WTC11 (cell line): ENCODE data around the gene NLRP4. TPM values are rescaled to one million over a fixed set of nuclear protein-coding genes. Genes with fewer than 3 reads are reported as not detected.

Experiments used
- ATAC-seq: fragments of 200-7000 bp; cut with Tn5 transposase; 2 replicates; pipeline ENCODE4 v1.10.0; 2021; ENCODE audit warnings: mild to moderate bottlenecking, moderate library complexity
- CTCF ChIA-PET: fragments of 300-600 bp; sonication (Branson Sonifier 250); formaldehyde crosslinking; loops from one replicate; lab custom pipeline; 2021; ENCODE audit warnings: antibody characterized with exemption; lab: Charles Lee
- POLR2A ChIA-PET: fragments of 350-600 bp; sonication (Branson Sonifier 250); formaldehyde crosslinking; loops from one replicate; lab custom pipeline; 2021; ENCODE audit warnings: antibody characterized with exemption; lab: Charles Lee
- DNase-seq: peaks from one replicate; pipeline ENCODE4 v3.0.0; 2021; ENCODE audit warnings: low spot score
- H3K27ac Mint-ChIP-seq: 2 replicates; pipeline ENCODE4 v1.8.0; 2021; ENCODE audit warnings: mixed read lengths
- H3K27me3 Mint-ChIP-seq: 2 replicates; pipeline ENCODE4 v1.8.0; 2021; ENCODE audit warnings: low read depth, mild to moderate bottlenecking, moderate library complexity, mixed read lengths
- H3K36me3 Mint-ChIP-seq: 2 replicates; pipeline ENCODE4 v1.8.0; 2021; ENCODE audit warnings: mixed read lengths
- H3K4me1 Mint-ChIP-seq: 2 replicates; pipeline ENCODE4 v1.8.0; 2022; ENCODE audit warnings: mixed read lengths
- H3K4me3 Mint-ChIP-seq: 2 replicates; pipeline ENCODE4 v1.8.0; 2021; ENCODE audit warnings: mild to moderate bottlenecking, moderate library complexity, mixed read lengths
- H3K9me3 Mint-ChIP-seq: 2 replicates; pipeline ENCODE4 v1.8.0; 2021; ENCODE audit warnings: mixed read lengths
- AFF4 ChIP-seq: sonication (generic); formaldehyde crosslinking; IDR thresholded peaks from 2 replicates; pipeline ENCODE4 v1.8.1; 2023; ENCODE audit warnings: mild to moderate bottlenecking, missing genetic modification reagents, borderline replicate concordance
- CREB1 ChIP-seq: sonication (generic); formaldehyde crosslinking; IDR thresholded peaks from 2 replicates; pipeline ENCODE4 v1.8.0; 2023; ENCODE audit warnings: mild to moderate bottlenecking, missing genetic modification reagents
- ETV6 ChIP-seq: sonication (generic); formaldehyde crosslinking; IDR thresholded peaks from 2 replicates; pipeline ENCODE4 v1.8.1; 2022; ENCODE audit warnings: mild to moderate bottlenecking, missing genetic modification reagents
- FOXJ3 ChIP-seq: sonication (generic); formaldehyde crosslinking; IDR thresholded peaks from 2 replicates; pipeline ENCODE4 v1.9.0; 2021; ENCODE audit warnings: missing genetic modification reagents, mild to moderate bottlenecking, borderline replicate concordance
- GTF2I ChIP-seq: fragments of 250-450 bp; sonication (Bioruptor Pico); conservative IDR thresholded peaks from 2 replicates; pipeline ENCODE4 v1.4.0; 2021; ENCODE audit warnings: mild to moderate bottlenecking
- HMGA2 ChIP-seq: fragments of 250-450 bp; sonication (Bioruptor Pico); IDR thresholded peaks from 2 replicates; pipeline ENCODE4 v1.4.0; 2021; ENCODE audit warnings: mild to moderate bottlenecking, moderate library complexity
- IRF1 ChIP-seq: sonication (generic); formaldehyde crosslinking; IDR thresholded peaks from 2 replicates; pipeline ENCODE4 v1.8.0; 2023; ENCODE audit warnings: missing genetic modification reagents
- JUN ChIP-seq: sonication (generic); formaldehyde crosslinking; IDR thresholded peaks from 2 replicates; pipeline ENCODE4 v1.8.0; 2023; ENCODE audit warnings: mild to moderate bottlenecking, missing genetic modification reagents
- KAT7 ChIP-seq: sonication (generic); formaldehyde crosslinking; IDR thresholded peaks from 2 replicates; pipeline ENCODE4 v1.8.1; 2023; ENCODE audit warnings: missing genetic modification reagents, mild to moderate bottlenecking, borderline replicate concordance
- NFE2L1 ChIP-seq: sonication (generic); formaldehyde crosslinking; IDR thresholded peaks from 2 replicates; pipeline ENCODE4 v1.8.1; 2023; ENCODE audit warnings: missing genetic modification reagents
- NFYB ChIP-seq: sonication (generic); formaldehyde crosslinking; conservative IDR thresholded peaks from 2 replicates; pipeline ENCODE4 v1.8.0; 2022; ENCODE audit warnings: low read depth, missing genetic modification reagents
- PREB ChIP-seq: sonication (generic); formaldehyde crosslinking; IDR thresholded peaks from 2 replicates; pipeline ENCODE4 v1.8.1; 2022; ENCODE audit warnings: mild to moderate bottlenecking, missing genetic modification reagents, moderate library complexity, borderline replicate concordance
- PRRX2 ChIP-seq: fragments of 250-450 bp; sonication (Bioruptor Pico); IDR thresholded peaks from 2 replicates; pipeline ENCODE4 v1.8.0; 2021; ENCODE audit warnings: mild to moderate bottlenecking
- TEAD1 ChIP-seq: sonication (generic); formaldehyde crosslinking; IDR thresholded peaks from 2 replicates; pipeline ENCODE4 v1.8.0; 2022; ENCODE audit warnings: mild to moderate bottlenecking, missing genetic modification reagents
- ZBTB43 ChIP-seq: sonication (generic); formaldehyde crosslinking; IDR thresholded peaks from 2 replicates; pipeline ENCODE4 v1.8.1; 2023; ENCODE audit warnings: mild to moderate bottlenecking, missing genetic modification reagents
- ZNF416 ChIP-seq: fragments of 250-450 bp; sonication (Bioruptor Pico); IDR thresholded peaks from 2 replicates; pipeline ENCODE4 v1.9.0; 2021; ENCODE audit warnings: mild to moderate bottlenecking, inconsistent platforms
- ZNF532 ChIP-seq: fragments of 250-450 bp; sonication (Bioruptor Pico); IDR thresholded peaks from 2 replicates; pipeline ENCODE4 v1.9.0; 2021; ENCODE audit warnings: mild to moderate bottlenecking, borderline replicate concordance
- total RNA-seq: library from RNA; stranded (reverse); gene quantifications from 3 replicates; pipeline ENCODE4 v1.2.3, GENCODE V29; 2021
- TF ChIP-seq, protein P1 (sequence below): fragments of 200-600 bp; IDR thresholded peaks from 2 replicates; pipeline ENCODE4 v1.8.0; 2022; ENCODE audit warnings: antibody characterized with exemption
- TF ChIP-seq, protein P2 (sequence below): sonication (generic); formaldehyde crosslinking; IDR thresholded peaks from 2 replicates; pipeline ENCODE4 v1.8.1; 2022; ENCODE audit warnings: mild to moderate bottlenecking, moderate library complexity, missing genetic modification reagents
- TF ChIP-seq, protein P3 (sequence below): sonication (generic); formaldehyde crosslinking; IDR thresholded peaks from 2 replicates; pipeline ENCODE4 v1.8.0; 2022; ENCODE audit warnings: mild to moderate bottlenecking, missing genetic modification reagents

The NLRP4 gene
- total RNA-seq, 1 experiment from 2014 or later = not detected

DNA sequence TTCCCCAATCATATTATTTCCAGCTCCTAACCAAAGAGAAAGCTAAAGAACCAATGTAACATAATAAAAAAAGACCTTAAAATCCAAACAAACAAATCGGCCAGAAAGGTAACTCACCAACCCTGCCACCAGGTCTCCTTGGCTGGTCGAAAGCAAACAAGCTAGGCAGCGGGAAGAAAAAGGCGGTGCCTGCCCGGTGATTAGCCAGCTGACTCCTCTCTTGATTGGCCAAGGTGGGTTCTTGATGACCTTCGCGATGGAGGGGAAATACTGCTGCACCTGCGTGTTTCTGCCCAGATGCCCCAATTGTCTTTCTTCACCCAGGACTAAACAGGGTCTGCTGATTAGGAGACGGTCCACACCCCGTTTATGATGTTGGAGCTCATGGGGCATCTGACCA, 4.5 kb upstream of the NLRP4 start, which contains the start of gene NLRP11:
TSS of gene NLRP11 (minus strand) at position 154 of the 400 bp plus-strand sequence. CDS start 13,825 bp downstream, outside the sequence.
- POLR2A ChIA-PET = no interaction called here
- Mint-ChIP-seq H3K4me1 (no peaks in the 10 kb centered on the region), H3K27ac (no peak within 1 kb of the TSS), H3K36me3 (peaks cover 47% of the 10 kb centered on the region), H3K27me3 (peaks cover 14% of the 10 kb centered on the region), H3K9me3 (peaks cover 60% of the 10 kb centered on the region), H3K4me3 (no peak within 1 kb of the TSS)
- no peak for ATAC-seq
- CTCF ChIA-PET = no interaction called here
- TF ChIP-seq NFYB (CRISPR knock-in tag) (no peak), TEAD1 (CRISPR knock-in tag) (no peak), PRRX2 (CRISPR knock-in tag) (no peak), PREB (CRISPR knock-in tag) (no peak), GTF2I (CRISPR knock-in tag) (no peak), HMGA2 (CRISPR knock-in tag) (no peak), AFF4 (CRISPR knock-in tag) (no peak)
- DNase-seq = no peak

GRCh38 chr19:55832676-55833075, 3.7 kb upstream of the NLRP4 start:
- ATAC-seq = no peak
- CTCF ChIA-PET = no interaction called here
- no peak for TF ChIP-seq FOXJ3 (CRISPR knock-in tag)
- TF ChIP-seq NFE2L1 (CRISPR knock-in tag) = no peak
- TF ChIP-seq ZNF532 (CRISPR knock-in tag) = no peak
- no peak for TF ChIP-seq IRF1 (CRISPR knock-in tag)
- no peak for TF ChIP-seq ZBTB43 (CRISPR knock-in tag)
- TF ChIP-seq ETV6 (CRISPR knock-in tag) = no peak
- TF ChIP-seq, protein P1, sequence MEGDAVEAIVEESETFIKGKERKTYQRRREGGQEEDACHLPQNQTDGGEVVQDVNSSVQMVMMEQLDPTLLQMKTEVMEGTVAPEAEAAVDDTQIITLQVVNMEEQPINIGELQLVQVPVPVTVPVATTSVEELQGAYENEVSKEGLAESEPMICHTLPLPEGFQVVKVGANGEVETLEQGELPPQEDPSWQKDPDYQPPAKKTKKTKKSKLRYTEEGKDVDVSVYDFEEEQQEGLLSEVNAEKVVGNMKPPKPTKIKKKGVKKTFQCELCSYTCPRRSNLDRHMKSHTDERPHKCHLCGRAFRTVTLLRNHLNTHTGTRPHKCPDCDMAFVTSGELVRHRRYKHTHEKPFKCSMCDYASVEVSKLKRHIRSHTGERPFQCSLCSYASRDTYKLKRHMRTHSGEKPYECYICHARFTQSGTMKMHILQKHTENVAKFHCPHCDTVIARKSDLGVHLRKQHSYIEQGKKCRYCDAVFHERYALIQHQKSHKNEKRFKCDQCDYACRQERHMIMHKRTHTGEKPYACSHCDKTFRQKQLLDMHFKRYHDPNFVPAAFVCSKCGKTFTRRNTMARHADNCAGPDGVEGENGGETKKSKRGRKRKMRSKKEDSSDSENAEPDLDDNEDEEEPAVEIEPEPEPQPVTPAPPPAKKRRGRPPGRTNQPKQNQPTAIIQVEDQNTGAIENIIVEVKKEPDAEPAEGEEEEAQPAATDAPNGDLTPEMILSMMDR = no peak
- TF ChIP-seq, protein P2, sequence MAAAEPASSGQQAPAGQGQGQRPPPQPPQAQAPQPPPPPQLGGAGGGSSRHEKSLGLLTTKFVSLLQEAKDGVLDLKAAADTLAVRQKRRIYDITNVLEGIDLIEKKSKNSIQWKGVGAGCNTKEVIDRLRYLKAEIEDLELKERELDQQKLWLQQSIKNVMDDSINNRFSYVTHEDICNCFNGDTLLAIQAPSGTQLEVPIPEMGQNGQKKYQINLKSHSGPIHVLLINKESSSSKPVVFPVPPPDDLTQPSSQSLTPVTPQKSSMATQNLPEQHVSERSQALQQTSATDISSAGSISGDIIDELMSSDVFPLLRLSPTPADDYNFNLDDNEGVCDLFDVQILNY (CRISPR knock-in tag) = no peak
- TF ChIP-seq KAT7 (CRISPR knock-in tag) = no peak
- TF ChIP-seq JUN (CRISPR knock-in tag) = no peak
- TF ChIP-seq CREB1 (CRISPR knock-in tag) = no peak
- TF ChIP-seq ZNF416 = no peak
- TF ChIP-seq, protein P3, sequence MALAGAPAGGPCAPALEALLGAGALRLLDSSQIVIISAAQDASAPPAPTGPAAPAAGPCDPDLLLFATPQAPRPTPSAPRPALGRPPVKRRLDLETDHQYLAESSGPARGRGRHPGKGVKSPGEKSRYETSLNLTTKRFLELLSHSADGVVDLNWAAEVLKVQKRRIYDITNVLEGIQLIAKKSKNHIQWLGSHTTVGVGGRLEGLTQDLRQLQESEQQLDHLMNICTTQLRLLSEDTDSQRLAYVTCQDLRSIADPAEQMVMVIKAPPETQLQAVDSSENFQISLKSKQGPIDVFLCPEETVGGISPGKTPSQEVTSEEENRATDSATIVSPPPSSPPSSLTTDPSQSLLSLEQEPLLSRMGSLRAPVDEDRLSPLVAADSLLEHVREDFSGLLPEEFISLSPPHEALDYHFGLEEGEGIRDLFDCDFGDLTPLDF = no peak

More at GRCh38 chr19:55832676-55833075, 3.7 kb upstream of the NLRP4 start:
- Mint-ChIP-seq H3K4me1 (no peaks in the 10 kb centered on the region), H3K27me3 (peaks cover 14% of the 10 kb centered on the region), H3K9me3 (peaks cover 63% of the 10 kb centered on the region), H3K36me3 (peaks cover 49% of the 10 kb centered on the region), H3K4me3 (no peak overlapping the region), H3K27ac (no peak overlapping the region)
- no peak for DNase-seq
- POLR2A ChIA-PET = no interaction called here
